Measurements from ENCODE around the gene SMARCD1.

GRCh38 chr12:50077099-50077498, 8.0 kb upstream of the SMARCD1 start:
- TF ChIP-seq SUZ12 (IDR thresholded peaks at IDR 0.05; ENCODE audit: extremely low read depth, insufficient read depth, insufficient read length) (no peak), YY1 (IDR thresholded peaks at IDR 0.05; ENCODE audit: insufficient read depth, insufficient read length) (no peak)
